ENCODE data around the gene UROC1. TPM values are rescaled to one million over a fixed set of nuclear protein-coding genes. Genes with fewer than 3 reads are reported as not detected.

UROC1 gene
- total RNA-seq, 2 donors from 2014 or later: not detected

GRCh38 chr3:126441256-126441880 lies 76.2 kb downstream of the UROC1 start:
- peaks cover 0 to 11% of the 10 kb centered on the region in 2 donors for H3K36me3 ChIP-seq (replicated peaks in 1 of 2; ENCODE audit: insufficient read depth in 1 of 2, low read depth in 2 of 2)
- no peak overlapping the region for H3K27ac ChIP-seq
- H3K4me1 ChIP-seq: peaks cover 5% of the 10 kb centered on the region
- no peaks in the 10 kb centered on the region for H3K9me3 ChIP-seq
- DNase-seq: peak in 1 of 4 donors; percentile 7
- TF ChIP-seq, protein P1, sequence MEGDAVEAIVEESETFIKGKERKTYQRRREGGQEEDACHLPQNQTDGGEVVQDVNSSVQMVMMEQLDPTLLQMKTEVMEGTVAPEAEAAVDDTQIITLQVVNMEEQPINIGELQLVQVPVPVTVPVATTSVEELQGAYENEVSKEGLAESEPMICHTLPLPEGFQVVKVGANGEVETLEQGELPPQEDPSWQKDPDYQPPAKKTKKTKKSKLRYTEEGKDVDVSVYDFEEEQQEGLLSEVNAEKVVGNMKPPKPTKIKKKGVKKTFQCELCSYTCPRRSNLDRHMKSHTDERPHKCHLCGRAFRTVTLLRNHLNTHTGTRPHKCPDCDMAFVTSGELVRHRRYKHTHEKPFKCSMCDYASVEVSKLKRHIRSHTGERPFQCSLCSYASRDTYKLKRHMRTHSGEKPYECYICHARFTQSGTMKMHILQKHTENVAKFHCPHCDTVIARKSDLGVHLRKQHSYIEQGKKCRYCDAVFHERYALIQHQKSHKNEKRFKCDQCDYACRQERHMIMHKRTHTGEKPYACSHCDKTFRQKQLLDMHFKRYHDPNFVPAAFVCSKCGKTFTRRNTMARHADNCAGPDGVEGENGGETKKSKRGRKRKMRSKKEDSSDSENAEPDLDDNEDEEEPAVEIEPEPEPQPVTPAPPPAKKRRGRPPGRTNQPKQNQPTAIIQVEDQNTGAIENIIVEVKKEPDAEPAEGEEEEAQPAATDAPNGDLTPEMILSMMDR (IDR thresholded peaks at IDR 0.05): no peak
- TF ChIP-seq POLR2A (IDR thresholded peaks at IDR 0.05): no peak
- WGBS, 2 donors: 88 to 90% methylated on average over 12 to 20 of the region's 20 CpGs
- H3K4me3 ChIP-seq: no peak overlapping the region
- ATAC-seq: no peak
- intact Hi-C loops (cut with DNase I): no loop called here
- no peaks in the 10 kb centered on the region for H3K27me3 ChIP-seq

DNA sequence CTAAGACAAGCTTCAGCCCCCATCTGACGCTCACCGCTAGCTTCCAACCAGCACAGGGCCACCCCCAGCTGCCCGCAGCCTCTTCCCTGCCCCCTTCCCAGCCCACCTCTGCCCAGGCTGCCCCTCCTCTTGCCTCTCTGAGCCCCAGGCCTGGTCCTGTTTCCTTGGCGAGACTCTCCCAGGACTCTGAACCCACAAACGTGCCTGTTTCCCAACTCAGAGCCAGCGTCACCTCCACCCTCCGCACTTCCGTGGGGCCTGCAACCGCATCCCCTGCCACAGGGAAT lies 76.9 kb downstream of the UROC1 start:
- peaks cover 0 to 12% of the 10 kb centered on the region in 2 donors for H3K36me3 ChIP-seq (replicated peaks in 1 of 2; ENCODE audit: insufficient read depth in 1 of 2, low read depth in 2 of 2)
- peak in 1 of 4 donors; percentile 3 for DNase-seq
- H3K27me3 ChIP-seq: no peaks in the 10 kb centered on the region
- intact Hi-C loops (cut with DNase I): no loop called here
- TF ChIP-seq POLR2A (IDR thresholded peaks at IDR 0.05): no peak
- TF ChIP-seq, protein P1 (IDR thresholded peaks at IDR 0.05): no peak
- H3K27ac ChIP-seq: no peak overlapping the region
- no peak for ATAC-seq
- no peak overlapping the region for H3K4me3 ChIP-seq
- H3K9me3 ChIP-seq: no peaks in the 10 kb centered on the region
- WGBS, 2 donors: 93 to 97% methylated on average over 9 of the region's 9 CpGs
- peaks cover 4% of the 10 kb centered on the region for H3K4me1 ChIP-seq

DNA sequence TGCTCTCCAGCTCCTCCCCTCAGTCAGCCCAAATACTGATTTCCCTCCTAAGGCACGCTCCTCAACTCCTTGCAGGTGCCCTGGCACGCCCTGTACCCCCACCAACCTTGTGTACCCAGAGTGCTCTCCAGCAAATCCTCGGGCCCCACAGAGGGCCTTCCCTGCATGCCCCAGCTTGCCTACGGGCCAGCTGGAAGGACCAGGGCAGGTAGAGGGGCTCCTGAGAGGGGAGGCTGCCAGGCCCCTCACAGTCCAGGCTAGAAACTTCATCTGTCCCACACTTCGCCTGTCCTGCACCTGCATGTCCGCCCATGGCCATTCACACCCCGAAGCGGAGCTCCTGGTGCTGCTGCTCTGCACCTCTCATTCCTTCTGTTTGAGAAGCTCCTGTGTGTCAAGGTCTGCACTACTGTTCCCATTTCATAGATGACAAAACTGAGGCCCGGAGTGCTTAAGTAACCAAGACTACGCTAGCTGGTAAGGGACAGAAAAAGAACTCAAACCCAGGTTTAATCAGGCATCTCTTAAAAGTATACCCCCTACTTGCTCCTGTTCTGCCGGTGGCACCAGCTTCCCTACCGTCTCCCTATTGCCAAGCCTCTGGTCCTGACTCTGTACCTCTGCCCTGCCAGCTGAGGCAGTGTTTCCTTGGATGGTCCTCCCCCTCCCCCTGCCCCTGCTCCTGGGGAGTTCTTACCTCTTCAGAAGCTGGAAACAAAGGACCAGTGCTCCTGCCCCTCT lies 77.4 kb downstream of the UROC1 start:
- DNase-seq (no peak), ATAC-seq (no peak)
- WGBS, 2 donors: 90 to 96% methylated on average over 12 of the region's 12 CpGs
- peaks cover 0 to 12% of the 10 kb centered on the region in 2 donors for H3K36me3 ChIP-seq (replicated peaks in 1 of 2; ENCODE audit: insufficient read depth in 1 of 2, low read depth in 2 of 2)
- H3K27me3 ChIP-seq: no peaks in the 10 kb centered on the region
- no peak overlapping the region for H3K27ac ChIP-seq
- no peaks in the 10 kb centered on the region for H3K4me1 ChIP-seq
- intact Hi-C loops (cut with DNase I): no loop called here
- H3K9me3 ChIP-seq: no peaks in the 10 kb centered on the region
- TF ChIP-seq, protein P1 (IDR thresholded peaks at IDR 0.05): no peak
- TF ChIP-seq POLR2A (IDR thresholded peaks at IDR 0.05): no peak
- no peak overlapping the region for H3K4me3 ChIP-seq

DNA sequence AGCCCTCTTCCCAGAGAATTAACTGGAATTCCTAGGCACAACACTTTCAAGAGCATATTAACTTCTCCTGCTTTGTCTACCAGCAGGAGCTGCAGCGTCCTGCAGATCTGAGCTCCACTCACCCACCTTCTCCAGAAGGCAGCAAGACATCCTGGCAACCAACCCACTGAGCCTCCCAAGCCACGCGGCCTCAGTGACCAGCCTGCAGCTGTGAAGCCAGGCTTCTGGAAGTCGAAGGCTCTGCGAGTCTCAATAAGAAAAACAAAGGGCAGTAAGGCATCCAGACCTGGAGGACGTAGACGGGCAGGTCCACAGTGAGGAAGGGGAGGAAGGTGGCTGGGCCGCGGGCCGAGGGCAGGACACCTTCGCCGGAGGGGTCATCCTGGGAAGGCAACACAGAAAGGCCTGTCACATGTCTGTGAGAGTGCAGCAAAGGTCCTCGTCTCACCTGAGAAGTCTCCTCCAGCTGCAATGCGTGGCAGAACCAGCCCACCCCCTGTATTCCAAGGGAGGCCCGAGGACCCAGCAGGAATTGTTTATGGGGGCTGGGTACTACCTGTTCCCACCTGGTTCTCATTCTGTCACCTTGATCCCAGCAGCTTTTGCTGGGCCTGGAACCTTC lies 78.1 kb downstream of the UROC1 start:
- no peak for TF ChIP-seq POLR2A (IDR thresholded peaks at IDR 0.05)
- TF ChIP-seq, protein P1 (IDR thresholded peaks at IDR 0.05): no peak
- peaks cover 0 to 12% of the 10 kb centered on the region in 2 donors for H3K36me3 ChIP-seq (replicated peaks in 1 of 2; ENCODE audit: insufficient read depth in 1 of 2, low read depth in 2 of 2)
- no peaks in the 10 kb centered on the region for H3K4me1 ChIP-seq
- intact Hi-C loops (cut with DNase I): no loop called here
- no peak overlapping the region for H3K4me3 ChIP-seq
- WGBS, 2 donors: 89 to 91% methylated on average over 14 to 15 of the region's 15 CpGs
- H3K27ac ChIP-seq: no peak overlapping the region
- ATAC-seq: no peak
- H3K27me3 ChIP-seq: no peaks in the 10 kb centered on the region
- no peaks in the 10 kb centered on the region for H3K9me3 ChIP-seq
- peak in 1 of 4 donors; percentile 8 for DNase-seq

All from body of pancreas (tissue), 4 donors.